Esophagus muscularis mucosa (tissue), 4 donors: ENCODE data around the gene TBCE. TPM values are rescaled to one million over a fixed set of nuclear protein-coding genes. Genes with fewer than 3 reads are reported as not detected.

ENCODE experiments used
- DNase-seq: peaks from one replicate; pipeline ENCODE4 v3.0.0-alpha.2; 2017; ENCODE audit errors: extremely low spot score
- H3K27ac ChIP-seq, 4 donors: fragments of 200-600 bp; sonication (generic); replicated peaks in 1 of 4; 1 replicate in 3 of 4; 2 replicates in 1 of 4; pipeline ENCODE4 v1.5.1; 2016 to 2019; ENCODE audit warnings: mild to moderate bottlenecking in 1 of 4
- H3K27me3 ChIP-seq, 4 donors: fragments of 200-600 bp; sonication (generic); one replicate each; pipeline versions ENCODE4 v1.5.1 to v1.6.0; 2016 to 2019
- H3K36me3 ChIP-seq, 4 donors: fragments of 200-600 bp; sonication (generic); one replicate each; pipeline ENCODE4 v1.5.1; 2016 to 2019
- H3K4me1 ChIP-seq, 4 donors: fragments of 200-600 bp; sonication (generic); one replicate each; pipeline ENCODE4 v1.5.1; 2016 to 2019
- H3K4me3 ChIP-seq, 4 donors: fragments of 200-600 bp; sonication (generic); 1 replicate in 2 of 4; 2 replicates in 2 of 4; pipeline ENCODE4 v1.5.1; 2016 to 2019; ENCODE audit warnings: mild to moderate bottlenecking in 4 of 4, moderate library complexity in 1 of 4
- H3K9me3 ChIP-seq, 4 donors: fragments of 200-600 bp; sonication (generic); 1 replicate in 3 of 4; 2 replicates in 1 of 4; pipeline ENCODE4 v1.5.1; 2016 to 2019
- EP300 ChIP-seq: sonication (generic); formaldehyde crosslinking; IDR thresholded peaks from one replicate; pipeline ENCODE4 v1.6.1; 2017; ENCODE audit warnings: antibody characterized with exemption
- POLR2A ChIP-seq: fragments of 450-650 bp; IDR thresholded peaks from one replicate; pipeline ENCODE4 v1.6.1; 2017; ENCODE audit warnings: antibody characterized with exemption, moderate library complexity, mild to moderate bottlenecking, low read depth
- POLR2AphosphoS5 ChIP-seq, 2 donors: sonication (generic); formaldehyde crosslinking; IDR thresholded peaks; one replicate each; pipeline ENCODE4 v1.6.1; 2017; ENCODE audit warnings: antibody characterized with exemption in 2 of 2
- WGBS: methylation state at CpG from one replicate; pipeline ENCODE4 v1.1.5; 2018; 5-methylcytosine and 5-hydroxymethylcytosine counted together
- intact Hi-C: fragments of 100-400 bp; cut with DNase I; formaldehyde crosslinking; loops from one replicate; pipeline ENCODE4 v1.15.1; 2023
- total RNA-seq, 4 donors: library from RNA; depleted of rRNA; stranded (reverse); fragments of >200 nt; gene quantifications; one replicate each; pipeline versions ENCODE4 v1.1.0 to v1.2.1, GENCODE V29; 2016
- TF ChIP-seq, protein P1 (sequence below), 3 experiments: fragments of 200-600 bp in 2 of 3; fragments of 450-650 bp in 1 of 3; sonication (generic) in 2 of 3; IDR thresholded peaks; one replicate each; pipeline ENCODE4 v1.5.1; 2017 to 2019; ENCODE audit warnings: antibody characterized with exemption in 3 of 3, mild to moderate bottlenecking in 2 of 3, moderate library complexity in 1 of 3

TBCE gene
- total RNA-seq, 4 donors from 2014 or later: 10.6 to 21.6 (median 15.3) TPM

DNA sequence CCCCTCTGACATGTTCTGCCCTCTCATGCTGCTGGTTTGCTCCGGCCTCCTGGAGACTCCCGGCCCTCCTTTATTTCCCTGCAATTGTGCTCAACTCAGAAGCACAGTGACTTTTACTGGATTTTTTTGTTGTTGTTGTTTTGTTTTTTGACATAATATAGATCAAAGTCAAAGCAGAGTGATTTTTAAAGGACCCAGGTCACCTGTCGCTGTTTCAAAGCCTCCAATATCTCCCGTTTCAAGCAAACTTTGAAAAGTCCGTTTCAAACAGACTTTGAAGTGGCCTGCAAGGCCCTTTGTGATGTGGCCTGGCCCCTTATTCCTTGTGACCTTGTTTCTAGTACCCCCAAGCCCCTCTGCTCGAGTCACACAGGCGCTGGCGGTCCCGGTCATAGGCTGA lies 58.1 kb downstream of the TBCE start:
- Histone ChIP-seq H3K4me1 (peaks cover 0 to 4% (median 0%) of the 10 kb centered on the region in 4 donors), H3K4me3 (no peak overlapping the region), H3K27ac (no peak overlapping the region), H3K27me3 (no peaks in the 10 kb centered on the region), H3K9me3 (no peaks in the 10 kb centered on the region), H3K36me3 (peaks cover 0 to 13% (median 10%) of the 10 kb centered on the region in 4 donors)
- no peak for DNase-seq
- TF ChIP-seq POLR2AphosphoS5 (IDR thresholded peaks at IDR 0.05) (no peak), POLR2A (no peak), EP300 (no peak)
- TF ChIP-seq, protein P1, sequence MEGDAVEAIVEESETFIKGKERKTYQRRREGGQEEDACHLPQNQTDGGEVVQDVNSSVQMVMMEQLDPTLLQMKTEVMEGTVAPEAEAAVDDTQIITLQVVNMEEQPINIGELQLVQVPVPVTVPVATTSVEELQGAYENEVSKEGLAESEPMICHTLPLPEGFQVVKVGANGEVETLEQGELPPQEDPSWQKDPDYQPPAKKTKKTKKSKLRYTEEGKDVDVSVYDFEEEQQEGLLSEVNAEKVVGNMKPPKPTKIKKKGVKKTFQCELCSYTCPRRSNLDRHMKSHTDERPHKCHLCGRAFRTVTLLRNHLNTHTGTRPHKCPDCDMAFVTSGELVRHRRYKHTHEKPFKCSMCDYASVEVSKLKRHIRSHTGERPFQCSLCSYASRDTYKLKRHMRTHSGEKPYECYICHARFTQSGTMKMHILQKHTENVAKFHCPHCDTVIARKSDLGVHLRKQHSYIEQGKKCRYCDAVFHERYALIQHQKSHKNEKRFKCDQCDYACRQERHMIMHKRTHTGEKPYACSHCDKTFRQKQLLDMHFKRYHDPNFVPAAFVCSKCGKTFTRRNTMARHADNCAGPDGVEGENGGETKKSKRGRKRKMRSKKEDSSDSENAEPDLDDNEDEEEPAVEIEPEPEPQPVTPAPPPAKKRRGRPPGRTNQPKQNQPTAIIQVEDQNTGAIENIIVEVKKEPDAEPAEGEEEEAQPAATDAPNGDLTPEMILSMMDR (IDR thresholded peaks at IDR 0.05): no peak
- WGBS: 98% methylated on average over 9 of the region's 9 CpGs
- intact Hi-C loops: no loop called here

DNA sequence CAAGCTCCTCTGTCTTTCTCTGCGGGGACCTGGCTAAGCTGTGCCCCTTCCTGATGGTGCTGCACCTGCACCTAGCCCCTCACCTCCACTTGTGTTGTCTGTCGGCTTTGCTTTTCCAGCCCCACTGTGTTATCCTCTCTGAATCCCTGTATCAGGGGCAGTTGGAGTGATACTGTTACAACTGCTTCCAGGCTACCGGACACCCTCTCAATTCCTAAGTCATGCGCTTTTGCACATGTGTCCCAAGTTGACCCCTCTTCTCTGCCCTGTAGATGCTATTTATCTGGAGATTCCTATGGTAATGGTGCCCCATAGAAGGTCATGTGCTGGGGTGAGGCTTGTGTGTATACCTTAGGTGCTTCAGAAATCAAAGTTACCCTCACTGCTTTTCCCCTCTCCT lies 58.9 kb downstream of the TBCE start:
- Histone ChIP-seq H3K4me3 (no peak overlapping the region), H3K27ac (no peak overlapping the region), H3K27me3 (no peaks in the 10 kb centered on the region), H3K9me3 (no peaks in the 10 kb centered on the region), H3K4me1 (peaks cover 0 to 4% (median 0%) of the 10 kb centered on the region in 4 donors), H3K36me3 (peaks cover 0 to 13% (median 9%) of the 10 kb centered on the region in 4 donors)
- no peak for DNase-seq
- intact Hi-C loops: no loop called here
- TF ChIP-seq, protein P1 (IDR thresholded peaks at IDR 0.05): no peak
- no peak for TF ChIP-seq POLR2A
- TF ChIP-seq EP300: no peak
- no peak for TF ChIP-seq POLR2AphosphoS5 (IDR thresholded peaks at IDR 0.05)
- WGBS: 97% methylated on average over 4 of the region's 4 CpGs

DNA sequence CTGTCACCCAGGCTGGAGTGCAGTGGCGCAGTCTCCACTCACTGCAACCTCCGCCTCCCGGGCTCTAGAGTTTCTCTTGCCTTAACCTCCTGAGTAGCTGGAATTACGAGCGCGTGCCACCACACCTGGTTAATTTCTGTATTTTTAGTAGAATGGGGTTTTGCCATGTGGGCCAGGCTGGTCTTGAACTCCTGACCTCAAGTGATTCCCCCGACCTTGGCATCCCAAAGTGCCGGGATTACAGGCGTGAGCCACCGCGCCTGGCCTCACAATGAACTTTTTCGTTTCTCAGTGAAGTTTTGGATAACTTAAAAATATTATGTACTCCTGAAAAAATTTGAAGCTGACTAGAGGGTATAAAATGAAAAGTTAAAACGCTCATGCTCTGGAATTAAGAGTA lies 59.5 kb downstream of the TBCE start:
- H3K36me3 ChIP-seq: peaks cover 0 to 13% (median 10%) of the 10 kb centered on the region in 4 donors
- peaks cover 0 to 4% (median 0%) of the 10 kb centered on the region in 4 donors for H3K4me1 ChIP-seq
- DNase-seq: no peak
- no peaks in the 10 kb centered on the region for H3K27me3 ChIP-seq
- WGBS: 94% methylated on average over 13 of the region's 13 CpGs
- no peaks in the 10 kb centered on the region for H3K9me3 ChIP-seq
- no peak for TF ChIP-seq POLR2AphosphoS5 (IDR thresholded peaks at IDR 0.05)
- TF ChIP-seq EP300: no peak
- TF ChIP-seq, protein P1 (IDR thresholded peaks at IDR 0.05): no peak
- TF ChIP-seq POLR2A: no peak
- no peak overlapping the region for H3K27ac ChIP-seq
- H3K4me3 ChIP-seq: no peak overlapping the region
- intact Hi-C loops: no loop called here

DNA sequence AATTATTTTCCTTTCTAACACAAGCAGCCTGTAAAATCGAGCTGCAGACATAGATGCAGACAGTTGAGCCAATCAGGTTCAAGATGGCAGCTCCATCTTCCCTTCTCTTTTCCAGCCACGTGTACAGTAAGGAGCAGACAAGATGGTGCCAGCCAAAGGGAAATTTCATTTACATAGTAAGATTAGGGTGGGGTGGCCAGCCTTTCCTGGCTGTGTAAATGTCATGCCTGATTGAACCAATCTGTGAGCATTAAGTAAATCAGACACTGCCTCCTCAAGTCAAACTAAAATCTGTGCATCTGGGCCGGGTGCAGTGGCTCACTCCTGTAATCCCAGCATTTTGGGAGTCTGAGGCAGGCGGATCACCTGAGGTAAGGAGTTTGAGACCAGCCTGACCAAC lies 60.2 kb downstream of the TBCE start:
- no peak for TF ChIP-seq EP300
- TF ChIP-seq POLR2A: no peak
- TF ChIP-seq POLR2AphosphoS5 (IDR thresholded peaks at IDR 0.05): no peak
- TF ChIP-seq, protein P1 (IDR thresholded peaks at IDR 0.05): no peak
- H3K4me3 ChIP-seq: no peak overlapping the region
- H3K27me3 ChIP-seq: no peaks in the 10 kb centered on the region
- peaks cover 0 to 19% (median 10%) of the 10 kb centered on the region in 4 donors for H3K36me3 ChIP-seq
- DNase-seq: no peak
- H3K27ac ChIP-seq: no peak overlapping the region
- intact Hi-C loops: no loop called here
- WGBS: 84% methylated on average over 4 of the region's 4 CpGs
- H3K4me1 ChIP-seq: peaks cover 0 to 4% (median 0%) of the 10 kb centered on the region in 4 donors
- H3K9me3 ChIP-seq: no peaks in the 10 kb centered on the region

DNA sequence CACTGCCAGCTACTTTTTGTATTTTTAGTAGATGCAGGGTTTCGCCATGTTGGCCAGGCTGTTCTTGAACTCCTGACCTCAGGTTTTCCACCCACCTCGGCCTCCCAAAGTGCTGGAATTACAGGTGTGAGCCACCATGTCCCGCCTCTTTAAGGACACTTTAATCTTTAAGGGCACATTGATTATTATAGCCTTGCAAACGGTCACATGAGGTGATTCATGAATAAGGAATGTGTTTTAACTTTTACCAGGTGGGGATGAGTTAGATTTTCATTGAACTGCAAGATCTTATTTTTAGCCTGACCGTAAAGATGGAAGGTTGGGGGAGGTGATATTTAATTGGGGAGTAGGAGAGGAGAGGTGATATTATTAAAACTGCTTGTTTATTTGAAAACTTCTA lies 61.9 kb downstream of the TBCE start:
- no peak for DNase-seq
- intact Hi-C loops: no loop called here
- Histone ChIP-seq H3K4me3 (no peak overlapping the region), H3K27ac (no peak overlapping the region), H3K36me3 (peaks cover 0 to 36% (median 24%) of the 10 kb centered on the region in 4 donors), H3K4me1 (no peaks in the 10 kb centered on the region), H3K9me3 (no peaks in the 10 kb centered on the region), H3K27me3 (no peaks in the 10 kb centered on the region)
- no peak for TF ChIP-seq EP300
- 83% methylated on average over 5 of the region's 5 CpGs for WGBS
